AG08395 (cell line): ENCODE data around the gene KIAA1328.

Experiments
- DNase-seq: peaks from one replicate; pipeline ENCODE4 v3.0.0; 2012; ENCODE audit warnings: mixed read lengths, low spot score

The KIAA1328 gene

DNA sequence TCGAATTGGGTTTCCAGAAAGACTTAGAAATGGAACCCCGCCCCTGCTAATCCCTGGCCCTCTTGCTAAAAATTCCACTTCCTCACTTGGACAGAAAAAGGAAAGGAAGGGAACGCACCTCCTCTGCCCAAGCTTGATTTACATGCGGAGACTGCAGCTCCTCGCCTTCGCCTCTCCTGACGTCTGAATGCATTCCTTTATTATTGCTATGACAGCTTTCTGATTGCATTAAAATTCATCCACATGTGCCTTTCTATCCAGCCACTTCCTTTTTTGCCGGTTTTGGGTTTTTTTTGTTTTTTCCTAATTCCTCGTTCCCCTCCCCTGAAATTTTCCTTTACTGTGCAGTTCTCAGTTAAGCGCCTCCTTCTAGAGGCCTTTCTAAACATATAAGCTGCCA lies 448.9 kb downstream of the KIAA1328 start:
- no peak for DNase-seq
